Transverse colon (tissue), 4 donors: Measurements from ENCODE around the gene IL9R.

Experiments used
- CTCF ChIP-seq, 5 experiments: fragments of 200-600 bp in 3 of 5; fragments of 450-650 bp in 2 of 5; sonication (generic) in 3 of 5; IDR thresholded peaks; 1 replicate in 2 of 5; 2 replicates in 3 of 5; pipeline ENCODE4 v1.5.1; 2016 to 2017; ENCODE audit warnings: antibody characterized with exemption in 5 of 5, inconsistent platforms in 3 of 5, mild to moderate bottlenecking in 2 of 5, moderate library complexity in 1 of 5
- POLR2A ChIP-seq: fragments of 450-650 bp; IDR thresholded peaks from one replicate; pipeline ENCODE4 v1.6.1; 2016; ENCODE audit warnings: antibody characterized with exemption, mild to moderate bottlenecking, moderate library complexity
- POLR2AphosphoS5 ChIP-seq, 3 donors: sonication (generic); formaldehyde crosslinking; IDR thresholded peaks; one replicate each; pipeline ENCODE4 v1.6.1; 2016; ENCODE audit warnings: antibody characterized with exemption in 3 of 3

GRCh38 chrX:156004740-156005139, 7.2 kb downstream of the IL9R start:
- TF ChIP-seq CTCF (IDR thresholded peaks at IDR 0.05) (no peak), POLR2A (no peak), POLR2AphosphoS5 (IDR thresholded peaks at IDR 0.05) (no peak)
